SK-N-SH treated with all-trans-retinoic acid at 6 μM for 48 hours (cell line): Measurements from ENCODE around the gene CCDC186.

Experiments used
- ATAC-seq: fragments of 200-7000 bp; cut with Tn5 transposase; 3 replicates; pipeline ENCODE4 v1.9.1; 2020; ENCODE audit warnings: mild to moderate bottlenecking, moderate library complexity
- ARNTL ChIP-seq: fragments of 450-650 bp; formaldehyde crosslinking; IDR thresholded peaks from 2 replicates; pipeline ENCODE4 v1.5.0; 2020; ENCODE audit warnings: low read depth, mild to moderate bottlenecking, moderate library complexity, borderline replicate concordance
- BACH2 ChIP-seq: fragments of 250-450 bp; sonication (Bioruptor Pico); IDR thresholded peaks from 2 replicates; pipeline ENCODE4 v1.9.0; 2021; ENCODE audit warnings: mild to moderate bottlenecking, borderline replicate concordance
- CSDC2 ChIP-seq: fragments of 250-450 bp; sonication (Bioruptor Pico); IDR thresholded peaks from 2 replicates; pipeline ENCODE4 v1.5.0; 2020; ENCODE audit warnings: mild to moderate bottlenecking, moderate library complexity
- CSRNP3 ChIP-seq: fragments of 250-450 bp; sonication (Bioruptor Pico); IDR thresholded peaks from 2 replicates; pipeline ENCODE4 v1.5.1; 2021; ENCODE audit warnings: mild to moderate bottlenecking, moderate library complexity
- ESRRG ChIP-seq: fragments of 250-450 bp; sonication (Bioruptor Pico); IDR thresholded peaks from 2 replicates; pipeline ENCODE4 v1.6.1; 2021; ENCODE audit warnings: mild to moderate bottlenecking
- GLIS3 ChIP-seq: fragments of 250-450 bp; sonication (Bioruptor Pico); IDR thresholded peaks from 2 replicates; pipeline ENCODE4 v1.5.0; 2020; ENCODE audit warnings: mild to moderate bottlenecking, moderate library complexity
- ISL1 ChIP-seq: fragments of 250-450 bp; sonication (Bioruptor Pico); IDR thresholded peaks from 2 replicates; pipeline ENCODE4 v2.1.2; 2022; ENCODE audit warnings: mild to moderate bottlenecking, moderate library complexity
- OSR1 ChIP-seq: fragments of 250-450 bp; sonication (Bioruptor Pico); IDR thresholded peaks from 2 replicates; pipeline ENCODE4 v1.8.0; 2022; ENCODE audit warnings: moderate library complexity, mild to moderate bottlenecking, inconsistent platforms
- POU6F1 ChIP-seq: fragments of 250-450 bp; sonication (Bioruptor Pico); IDR thresholded peaks from 2 replicates; pipeline ENCODE4 v1.8.0; 2021; ENCODE audit warnings: low read depth, mild to moderate bottlenecking, moderate library complexity, borderline replicate concordance
- PPARA ChIP-seq: fragments of 250-450 bp; sonication (Bioruptor Pico); IDR thresholded peaks from 2 replicates; pipeline ENCODE4 v1.5.0; 2020; ENCODE audit warnings: mild to moderate bottlenecking, borderline replicate concordance
- RARB ChIP-seq: fragments of 250-450 bp; sonication (Bioruptor Pico); IDR thresholded peaks from 2 replicates; pipeline ENCODE4 v1.8.0; 2021; ENCODE audit warnings: mild to moderate bottlenecking, moderate library complexity
- SNAI2 ChIP-seq: fragments of 250-450 bp; sonication (Bioruptor Pico); IDR thresholded peaks from 2 replicates; pipeline ENCODE4 v1.5.0; 2020; ENCODE audit warnings: mild to moderate bottlenecking, moderate library complexity
- TCF4 ChIP-seq: fragments of 250-450 bp; sonication (Bioruptor Pico); IDR thresholded peaks from 2 replicates; pipeline ENCODE4 v1.8.0; 2021; ENCODE audit warnings: mild to moderate bottlenecking, moderate library complexity, borderline replicate concordance
- TOX ChIP-seq: fragments of 250-450 bp; sonication (Bioruptor Pico); IDR thresholded peaks from 2 replicates; pipeline ENCODE4 v1.8.0; 2021; ENCODE audit warnings: mild to moderate bottlenecking, moderate library complexity, borderline replicate concordance
- TSHZ2 ChIP-seq: fragments of 250-450 bp; sonication (Bioruptor Pico); IDR thresholded peaks from 2 replicates; pipeline ENCODE4 v1.5.0; 2020; ENCODE audit warnings: mild to moderate bottlenecking, moderate library complexity
- ZC3H10 ChIP-seq: fragments of 250-450 bp; sonication (Bioruptor Pico); IDR thresholded peaks from 2 replicates; pipeline ENCODE4 v1.5.1; 2021; ENCODE audit warnings: mild to moderate bottlenecking, moderate library complexity
- ZFP3 ChIP-seq: fragments of 250-450 bp; sonication (Bioruptor Pico); IDR thresholded peaks from 2 replicates; pipeline ENCODE4 v1.5.0; 2020; ENCODE audit warnings: mild to moderate bottlenecking, moderate library complexity
- ZFP30 ChIP-seq: fragments of 450-650 bp; formaldehyde crosslinking; IDR thresholded peaks from 2 replicates; pipeline ENCODE4 v1.5.0; 2022; ENCODE audit warnings: mild to moderate bottlenecking, moderate library complexity
- ZNF565 ChIP-seq: fragments of 450-650 bp; formaldehyde crosslinking; conservative IDR thresholded peaks from 2 replicates; pipeline ENCODE4 v1.5.0; 2020; ENCODE audit warnings: low read depth, mild to moderate bottlenecking, moderate library complexity
- ZNF70 ChIP-seq: fragments of 450-650 bp; formaldehyde crosslinking; IDR thresholded peaks from 2 replicates; pipeline ENCODE4 v1.5.0; 2020; ENCODE audit warnings: mild to moderate bottlenecking, moderate library complexity
- ZNF8 ChIP-seq: fragments of 450-650 bp; formaldehyde crosslinking; IDR thresholded peaks from 2 replicates; pipeline ENCODE4 v1.5.0; 2020; ENCODE audit warnings: mild to moderate bottlenecking, moderate library complexity
- TF ChIP-seq, protein P1 (sequence below): fragments of 250-450 bp; sonication (Bioruptor Pico); IDR thresholded peaks from 2 replicates; pipeline ENCODE4 v1.5.1; 2020; ENCODE audit warnings: low read depth, mild to moderate bottlenecking, moderate library complexity
- TF ChIP-seq, protein P2 (sequence below): fragments of 250-450 bp; sonication (Bioruptor Pico); IDR thresholded peaks from 2 replicates; pipeline ENCODE4 v1.8.0; 2020; ENCODE audit warnings: mild to moderate bottlenecking, moderate library complexity, borderline replicate concordance

The CCDC186 gene

GRCh38 chr10:114087655-114088054 lies 86.3 kb downstream of the CCDC186 start:
- ATAC-seq: no peak; the same call in 2 of the 3 replicates
- no peak for TF ChIP-seq TCF4 (CRISPR knock-in tag)
- TF ChIP-seq ZNF70 (CRISPR knock-in tag): no peak
- TF ChIP-seq ISL1 (CRISPR knock-in tag): no peak
- TF ChIP-seq ZC3H10 (CRISPR knock-in tag): no peak

DNA sequence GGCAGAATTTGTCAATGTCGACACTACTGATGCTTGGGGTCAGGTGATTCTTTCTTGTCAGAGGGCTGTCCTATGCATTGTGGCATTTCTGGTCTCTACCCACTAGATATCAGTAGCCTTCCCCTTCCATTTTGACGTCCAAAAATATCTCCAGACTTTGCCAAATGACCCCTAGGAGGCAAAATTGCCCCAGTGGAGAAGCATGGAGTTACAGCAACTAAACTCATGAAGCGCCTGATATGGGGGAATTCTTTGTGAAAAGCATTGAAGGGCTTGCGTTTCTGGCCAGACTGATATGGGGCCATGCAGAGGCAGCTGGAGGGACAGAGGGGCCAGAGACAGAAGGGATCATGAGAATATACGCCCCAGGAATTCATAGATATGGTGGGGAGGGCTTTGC lies 86.7 kb downstream of the CCDC186 start:
- TF ChIP-seq POU6F1 (CRISPR knock-in tag): no peak
- ATAC-seq: no peak

DNA sequence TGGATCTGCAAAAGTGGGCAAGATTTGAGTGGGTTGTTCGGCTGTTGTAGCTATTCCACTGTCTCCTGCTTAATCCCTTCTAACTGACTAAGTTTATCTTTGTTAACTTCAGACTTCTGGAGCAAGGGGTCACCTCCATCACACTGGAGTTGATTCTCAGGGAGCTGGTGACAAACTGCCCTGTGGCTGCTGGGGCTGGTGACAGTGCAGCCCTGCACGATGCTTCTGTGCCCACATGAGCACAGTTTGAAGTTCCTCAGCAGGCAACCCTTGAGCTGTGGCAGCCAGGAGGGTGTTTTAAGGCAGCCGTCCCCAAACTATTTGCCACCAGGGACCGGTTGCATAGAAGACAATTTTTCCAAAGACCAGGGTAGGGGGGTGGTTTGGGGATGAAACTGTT lies 89.8 kb downstream of the CCDC186 start:
- TF ChIP-seq SNAI2 (CRISPR knock-in tag) (no peak), ZFP30 (CRISPR knock-in tag) (no peak), TCF4 (CRISPR knock-in tag) (no peak), GLIS3 (CRISPR knock-in tag) (no peak), ZNF8 (no peak), ZFP3 (no peak), RARB (CRISPR knock-in tag) (no peak), BACH2 (CRISPR knock-in tag) (no peak), ZNF70 (CRISPR knock-in tag) (no peak), CSRNP3 (CRISPR knock-in tag) (no peak), ARNTL (no peak), ZNF565 (CRISPR knock-in tag) (no peak), OSR1 (CRISPR knock-in tag) (no peak), ESRRG (CRISPR knock-in tag) (no peak), ISL1 (CRISPR knock-in tag) (no peak)
- no peak for ATAC-seq

- no peak for TF ChIP-seq CSRNP3 (CRISPR knock-in tag)
- TF ChIP-seq POU6F1 (CRISPR knock-in tag): no peak
- TF ChIP-seq ZC3H10 (CRISPR knock-in tag): no peak
- no peak for TF ChIP-seq ZNF8
- no peak for TF ChIP-seq ISL1 (CRISPR knock-in tag)
- TF ChIP-seq TOX (CRISPR knock-in tag): no peak
- TF ChIP-seq, protein P1, sequence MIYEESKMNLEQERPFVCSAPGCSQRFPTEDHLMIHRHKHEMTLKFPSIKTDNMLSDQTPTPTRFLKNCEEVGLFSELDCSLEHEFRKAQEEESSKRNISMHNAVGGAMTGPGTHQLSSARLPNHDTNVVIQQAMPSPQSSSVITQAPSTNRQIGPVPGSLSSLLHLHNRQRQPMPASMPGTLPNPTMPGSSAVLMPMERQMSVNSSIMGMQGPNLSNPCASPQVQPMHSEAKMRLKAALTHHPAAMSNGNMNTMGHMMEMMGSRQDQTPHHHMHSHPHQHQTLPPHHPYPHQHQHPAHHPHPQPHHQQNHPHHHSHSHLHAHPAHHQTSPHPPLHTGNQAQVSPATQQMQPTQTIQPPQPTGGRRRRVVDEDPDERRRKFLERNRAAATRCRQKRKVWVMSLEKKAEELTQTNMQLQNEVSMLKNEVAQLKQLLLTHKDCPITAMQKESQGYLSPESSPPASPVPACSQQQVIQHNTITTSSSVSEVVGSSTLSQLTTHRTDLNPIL: no peak
- TF ChIP-seq OSR1 (CRISPR knock-in tag): no peak
- TF ChIP-seq, protein P2, sequence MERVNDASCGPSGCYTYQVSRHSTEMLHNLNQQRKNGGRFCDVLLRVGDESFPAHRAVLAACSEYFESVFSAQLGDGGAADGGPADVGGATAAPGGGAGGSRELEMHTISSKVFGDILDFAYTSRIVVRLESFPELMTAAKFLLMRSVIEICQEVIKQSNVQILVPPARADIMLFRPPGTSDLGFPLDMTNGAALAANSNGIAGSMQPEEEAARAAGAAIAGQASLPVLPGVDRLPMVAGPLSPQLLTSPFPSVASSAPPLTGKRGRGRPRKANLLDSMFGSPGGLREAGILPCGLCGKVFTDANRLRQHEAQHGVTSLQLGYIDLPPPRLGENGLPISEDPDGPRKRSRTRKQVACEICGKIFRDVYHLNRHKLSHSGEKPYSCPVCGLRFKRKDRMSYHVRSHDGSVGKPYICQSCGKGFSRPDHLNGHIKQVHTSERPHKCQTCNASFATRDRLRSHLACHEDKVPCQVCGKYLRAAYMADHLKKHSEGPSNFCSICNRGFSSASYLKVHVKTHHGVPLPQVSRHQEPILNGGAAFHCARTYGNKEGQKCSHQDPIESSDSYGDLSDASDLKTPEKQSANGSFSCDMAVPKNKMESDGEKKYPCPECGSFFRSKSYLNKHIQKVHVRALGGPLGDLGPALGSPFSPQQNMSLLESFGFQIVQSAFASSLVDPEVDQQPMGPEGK (CRISPR knock-in tag): no peak
- TF ChIP-seq PPARA (CRISPR knock-in tag): no peak
- TF ChIP-seq CSDC2: no peak
- TF ChIP-seq ZNF565 (CRISPR knock-in tag): no peak
- no peak for TF ChIP-seq ZFP3
- no peak for TF ChIP-seq SNAI2 (CRISPR knock-in tag)
- TF ChIP-seq TSHZ2 (CRISPR knock-in tag): no peak
- TF ChIP-seq BACH2 (CRISPR knock-in tag): no peak
- TF ChIP-seq ZNF70 (CRISPR knock-in tag): no peak
- no peak for TF ChIP-seq ESRRG (CRISPR knock-in tag)
- no peak for TF ChIP-seq GLIS3 (CRISPR knock-in tag)
- TF ChIP-seq TCF4 (CRISPR knock-in tag): no peak
- no peak for ATAC-seq
Measured at GRCh38 chr10:114083040-114083439, 91.0 kb downstream of the CCDC186 start.
